ENCODE results near the gene B9D2.
"Not testable (repeated sequence)": the region's sequence is repeated elsewhere in the genome, so short reads cannot be mapped to it uniquely, and the experiment has no call there.

B9D2 gene

GRCh38 chr19:41363753-41364523 lies at the start of gene B9D2:
Gene B9D2, minus strand, starts transcription at chr19:41364149. Its CDS starts 630 bp downstream, at chr19:41363519.
- peak; percentile 95 to 96 for DNase-seq (ENCODE audit: extremely low read depth in 1 of 2, low read depth in 1 of 2)

GRCh38 chr19:41412953-41413352 lies 49.0 kb upstream of the B9D2 start:
- no peak for DNase-seq (ENCODE audit: extremely low read depth in 1 of 2, low read depth in 1 of 2)

GRCh38 chr19:41411968-41412265 lies 48.0 kb upstream of the B9D2 start:
- no peak for DNase-seq (ENCODE audit: extremely low read depth in 1 of 2, low read depth in 1 of 2)

GRCh38 chr19:41411100-41411967 lies 47.4 kb upstream of the B9D2 start:
- DNase-seq (ENCODE audit: extremely low read depth in 1 of 2, low read depth in 1 of 2), result no peak

- no peak for DNase-seq (ENCODE audit: extremely low read depth in 1 of 2, low read depth in 1 of 2)
Observed at GRCh38 chr19:41410336-41411054, 46.5 kb upstream of the B9D2 start.

GRCh38 chr19:41409288-41409687 lies 45.3 kb upstream of the B9D2 start:
- DNase-seq (ENCODE audit: extremely low read depth in 1 of 2, low read depth in 1 of 2), result no peak

- DNase-seq (ENCODE audit: extremely low read depth in 1 of 2, low read depth in 1 of 2), result not testable (repeated sequence)
Observed at GRCh38 chr19:41408846-41409245, 44.9 kb upstream of the B9D2 start.

- DNase-seq (ENCODE audit: extremely low read depth in 1 of 2, low read depth in 1 of 2), result no peak
Observed at GRCh38 chr19:41408256-41408655, 44.3 kb upstream of the B9D2 start.

- DNase-seq (ENCODE audit: extremely low read depth in 1 of 2, low read depth in 1 of 2), result no peak
Observed at GRCh38 chr19:41407271-41407670, 43.3 kb upstream of the B9D2 start.

GRCh38 chr19:41405776-41406175 lies 41.8 kb upstream of the B9D2 start:
- DNase-seq (ENCODE audit: extremely low read depth in 1 of 2, low read depth in 1 of 2), result no peak

GRCh38 chr19:41403181-41403970 lies 39.4 kb upstream of the B9D2 start:
- DNase-seq (ENCODE audit: extremely low read depth in 1 of 2, low read depth in 1 of 2), result no peak

GRCh38 chr19:41402010-41402409 lies 38.1 kb upstream of the B9D2 start:
- no peak for DNase-seq (ENCODE audit: extremely low read depth in 1 of 2, low read depth in 1 of 2)

- no peak for DNase-seq (ENCODE audit: extremely low read depth in 1 of 2, low read depth in 1 of 2)
Observed at GRCh38 chr19:41401483-41401882, 37.5 kb upstream of the B9D2 start.

GRCh38 chr19:41399525-41399924 lies 35.6 kb upstream of the B9D2 start:
- no peak for DNase-seq (ENCODE audit: extremely low read depth in 1 of 2, low read depth in 1 of 2)

GRCh38 chr19:41399091-41399490 lies 35.1 kb upstream of the B9D2 start:
- DNase-seq (ENCODE audit: extremely low read depth in 1 of 2, low read depth in 1 of 2), result no peak

- no peak for DNase-seq (ENCODE audit: extremely low read depth in 1 of 2, low read depth in 1 of 2)
Observed at GRCh38 chr19:41398598-41398997, 34.6 kb upstream of the B9D2 start.

GRCh38 chr19:41398050-41398418 lies 34.1 kb upstream of the B9D2 start:
- no peak for DNase-seq (ENCODE audit: extremely low read depth in 1 of 2, low read depth in 1 of 2)

- peak; percentile 98 for DNase-seq (ENCODE audit: extremely low read depth in 1 of 2, low read depth in 1 of 2)
Observed at GRCh38 chr19:41397086-41398049, 33.4 kb upstream of the B9D2 start, which contains the start of the genes BCKDHA and EXOSC5. Gene BCKDHA, plus strand, starts transcription at chr19:41397818. Its CDS starts 10 bp downstream, at chr19:41397828. Gene EXOSC5, minus strand, starts transcription at chr19:41397359. Its CDS starts 31 bp downstream, at chr19:41397328.

GRCh38 chr19:41395355-41395754 lies 31.4 kb upstream of the B9D2 start:
- DNase-seq (ENCODE audit: extremely low read depth in 1 of 2, low read depth in 1 of 2), result no peak
